K562 (cell line): ENCODE data around the gene GLIPR2. TPM values are rescaled to one million over a fixed set of nuclear protein-coding genes. Genes with fewer than 3 reads are reported as not detected.

Experiments
- BCOR ChIP-seq: fragments of 450-650 bp; IDR thresholded peaks from 2 replicates; pipeline ENCODE4 v1.6.1; 2016
- BRF1 ChIP-seq: IDR thresholded peaks from 3 replicates; pipeline ENCODE4 v1.6.1; 2011; ENCODE audit warnings: borderline replicate concordance, mild to moderate bottlenecking; ENCODE audit not compliant: insufficient read length; ENCODE audit errors: extremely low read depth
- CEBPB ChIP-seq: fragments of 450-650 bp; IDR thresholded peaks from 2 replicates; pipeline ENCODE4 v1.6.1; 2016; ENCODE audit warnings: missing genetic modification characterization, missing compliant biosample characterization
- CLOCK ChIP-seq: fragments of 250-450 bp; sonication (Bioruptor Pico); IDR thresholded peaks from 2 replicates; pipeline ENCODE4 v1.4.0; 2020; ENCODE audit warnings: mild to moderate bottlenecking, moderate library complexity, borderline replicate concordance
- DDX20 ChIP-seq: fragments of 450-650 bp; IDR thresholded peaks from 2 replicates; pipeline ENCODE4 v1.6.1; 2016; ENCODE audit warnings: missing genetic modification characterization, low read depth, mild to moderate bottlenecking, missing compliant biosample characterization, moderate library complexity
- ETV6 ChIP-seq, 3 experiments: fragments of 150-350 bp in 1 of 3; sonication (generic) in 1 of 3; formaldehyde crosslinking in 1 of 3; IDR thresholded peaks; 2 replicates each; pipeline versions ENCODE4 v1.6.1 to v1.8.0; 2014 to 2022; ENCODE audit warnings: borderline replicate concordance in 2 of 3, low read depth in 2 of 3, antibody characterized with exemption in 1 of 3, low read length in 1 of 3, mild to moderate bottlenecking in 1 of 3, missing genetic modification reagents in 1 of 3
- JUN ChIP-seq, 2 experiments: sonication (generic) in 1 of 2; formaldehyde crosslinking in 1 of 2; IDR thresholded peaks; 2 replicates each; pipeline versions ENCODE4 v1.6.1 to v1.8.0; 2012 to 2022; ENCODE audit warnings: borderline replicate concordance in 2 of 2, mild to moderate bottlenecking in 2 of 2, improper control_type of control experiment in 1 of 2, low read depth in 1 of 2, low read length in 1 of 2, missing genetic modification reagents in 1 of 2
- KAT7 ChIP-seq: sonication (generic); formaldehyde crosslinking; IDR thresholded peaks from 2 replicates; pipeline ENCODE4 v1.8.0; 2022; ENCODE audit warnings: missing genetic modification reagents, mild to moderate bottlenecking, borderline replicate concordance
- KDM4B ChIP-seq, 2 experiments: fragments of 450-650 bp in 1 of 2; sonication (generic) in 1 of 2; IDR thresholded peaks; 2 replicates each; pipeline ENCODE4 v1.6.1; 2016 to 2017; ENCODE audit warnings: borderline replicate concordance in 2 of 2, antibody characterized with exemption in 1 of 2, low read depth in 1 of 2, mild to moderate bottlenecking in 1 of 2
- MEF2A ChIP-seq: IDR thresholded peaks from 2 replicates; pipeline ENCODE4 v1.6.1; 2011; ENCODE audit warnings: low read depth, mild to moderate bottlenecking, low read length, moderate library complexity; ENCODE audit not compliant: control insufficient read depth
- MNT ChIP-seq, 2 experiments: fragments of 450-650 bp; conservative IDR thresholded peaks; 2 replicates each; pipeline ENCODE4 v1.6.1; 2017; ENCODE audit warnings: mild to moderate bottlenecking in 2 of 2, moderate library complexity in 2 of 2
- NCOA2 ChIP-seq, 2 experiments: fragments of 450-650 bp; IDR thresholded peaks; 2 replicates each; pipeline ENCODE4 v1.6.1; 2018; ENCODE audit warnings: mild to moderate bottlenecking in 2 of 2, moderate library complexity in 1 of 2; ENCODE audit not compliant: partially characterized antibody in 2 of 2
- NFIC ChIP-seq: fragments of 450-650 bp; IDR thresholded peaks from 2 replicates; pipeline ENCODE4 v1.6.1; 2017; ENCODE audit warnings: mild to moderate bottlenecking, inconsistent platforms
- POLR2B ChIP-seq: fragments of 450-650 bp; IDR thresholded peaks from 2 replicates; pipeline ENCODE4 v1.6.1; 2018; ENCODE audit warnings: low read depth; ENCODE audit not compliant: partially characterized antibody
- PTRF ChIP-seq: fragments of 450-650 bp; IDR thresholded peaks from 2 replicates; pipeline ENCODE4 v1.6.1; 2016; ENCODE audit warnings: mild to moderate bottlenecking, missing genetic modification characterization, missing compliant biosample characterization
- RBM14 ChIP-seq: fragments of 200-400 bp; formaldehyde crosslinking; IDR thresholded peaks from 2 replicates; pipeline ENCODE4 v1.6.1; 2018; ENCODE audit warnings: low read depth, mild to moderate bottlenecking, low read length, moderate library complexity, borderline replicate concordance; ENCODE audit not compliant: insufficient read depth
- SETDB1 ChIP-seq: IDR thresholded peaks from one replicate; pipeline ENCODE4 v1.6.1; 2012; ENCODE audit warnings: low read length, control low read depth, inconsistent platforms
- ZNF174 ChIP-seq: fragments of 250-450 bp; sonication (Bioruptor Pico); IDR thresholded peaks from 2 replicates; pipeline ENCODE4 v1.4.0; 2020; ENCODE audit warnings: mild to moderate bottlenecking
- ZNF263 ChIP-seq: sonication (generic); formaldehyde crosslinking; IDR thresholded peaks from 2 replicates; pipeline ENCODE4 v1.8.0; 2022; ENCODE audit warnings: mild to moderate bottlenecking, missing genetic modification reagents, borderline replicate concordance
- polyA plus RNA-seq, 8 experiments: library from polyadenylated mRNA; depleted of rRNA in 4 of 8; stranded (reverse) in 5 of 8; unstranded in 3 of 8; fragments of >200 nt; fragmentation: Nextera tagmentation in 2 of 8; fragmentation: Illumina TruSeq in 1 of 8; extraction: Ambion mirVana in 2 of 8; extraction: Trizol in 1 of 8; gene quantifications; 2 replicates each; pipeline versions ENCODE4 v1.2.1 to v1.2.3, GENCODE V29; 2011 to 2014; ENCODE audit warnings: inconsistent platforms in 1 of 8, missing spikeins in 1 of 8
- total RNA-seq, 7 experiments: library from RNA; depleted of rRNA in 6 of 7; stranded (reverse); fragments of >200 nt in 6 of 7; fragmentation: Illumina TruSeq in 2 of 7; extraction: Trizol in 2 of 7; gene quantifications; 2 replicates each; pipeline versions ENCODE4 v1.2.1 to v1.2.3, GENCODE V29; 2011 to 2021; ENCODE audit warnings: low replicate concordance in 1 of 7
- TF ChIP-seq, protein P1 (sequence below): sonication (generic); formaldehyde crosslinking; IDR thresholded peaks from 2 replicates; pipeline ENCODE4 v1.8.0; 2022; ENCODE audit warnings: mild to moderate bottlenecking, missing genetic modification reagents

The GLIPR2 gene
- total and polyA plus RNA-seq, 9 of the 15 experiments (the other 6 are each of a cell fraction or from before 2014, with no cell fraction given): 1.4 to 8.8 (median 2.9) TPM

DNA sequence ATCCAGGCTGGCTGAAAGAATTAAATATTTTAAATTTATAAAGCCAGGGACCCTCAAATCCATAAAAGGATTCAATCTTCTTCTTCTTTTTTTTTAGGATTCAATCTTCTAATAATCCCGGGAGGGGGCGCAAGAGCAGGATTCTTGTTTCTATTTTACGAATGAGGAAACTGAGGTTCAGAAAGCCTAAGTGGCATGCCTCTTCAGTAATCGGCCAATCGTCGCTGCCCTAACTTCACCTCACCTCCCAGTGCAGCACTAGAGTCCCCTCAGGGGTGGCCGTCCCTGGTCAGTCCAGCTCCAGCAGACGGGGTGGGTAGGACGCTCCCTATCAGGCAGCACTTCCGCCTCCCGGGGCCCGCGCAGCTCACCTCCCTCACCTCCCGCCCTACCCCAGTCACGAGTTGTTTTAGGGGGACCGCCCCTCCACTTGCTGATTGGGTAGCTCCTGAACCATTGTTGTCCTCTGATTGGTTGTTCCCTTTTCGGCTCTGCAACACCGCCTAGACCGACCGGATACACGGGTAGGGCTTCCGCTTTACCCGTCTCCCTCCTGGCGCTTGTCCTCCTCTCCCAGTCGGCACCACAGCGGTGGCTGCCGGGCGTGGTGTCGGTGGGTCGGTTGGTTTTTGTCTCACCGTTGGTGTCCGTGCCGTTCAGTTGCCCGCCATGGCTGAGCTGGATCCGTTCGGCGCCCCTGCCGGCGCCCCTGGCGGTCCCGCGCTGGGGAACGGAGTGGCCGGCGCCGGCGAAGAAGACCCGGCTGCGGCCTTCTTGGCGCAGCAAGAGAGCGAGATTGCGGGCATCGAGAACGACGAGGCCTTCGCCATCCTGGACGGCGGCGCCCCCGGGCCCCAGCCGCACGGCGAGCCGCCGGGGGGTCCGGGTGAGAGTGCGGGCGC is 54.1 kb downstream of the GLIPR2 start, which contains the start of gene CLTA (continued):
- TF ChIP-seq MNT (conservative IDR thresholded peaks at IDR 0.05) (peak; percentile 69 to 80), BRF1 (no peak), ZNF263 (CRISPR knock-in tag) (no peak), POLR2B (peak; percentile 91), JUN (IDR thresholded peaks at IDR 0.05; ENCODE audit: borderline replicate concordance, low read depth, low read length) (no peak), JUN (CRISPR knock-in tag; IDR thresholded peaks at IDR 0.05; ENCODE audit: borderline replicate concordance) (no peak), KAT7 (CRISPR knock-in tag) (no peak), DDX20 (tag) (no peak), NCOA2 (IDR thresholded peaks at IDR 0.05; ENCODE audit: partially characterized antibody in 2 of 2) (no peak), NFIC (0 out of 2 replicates have a peak, but pooled peaks have one; percentile 25), PTRF (tag) (no peak), CEBPB (no peak), SETDB1 (no peak), ZNF174 (CRISPR knock-in tag) (no peak), RBM14 (no peak), BCOR (peak; percentile 17; the same call in 1 of the 2 replicates), KDM4B (IDR thresholded peaks at IDR 0.05; ENCODE audit: borderline replicate concordance in 2 of 2, low read depth in 1 of 2) (no peak), CLOCK (CRISPR knock-in tag) (no peak), MEF2A (no peak), ETV6 (IDR thresholded peaks at IDR 0.05; ENCODE audit: borderline replicate concordance in 1 of 2, low read depth in 2 of 2, low read length in 1 of 2) (no peak), ETV6 (CRISPR knock-in tag; IDR thresholded peaks at IDR 0.05; ENCODE audit: borderline replicate concordance) (no peak)
- TF ChIP-seq, protein P1, sequence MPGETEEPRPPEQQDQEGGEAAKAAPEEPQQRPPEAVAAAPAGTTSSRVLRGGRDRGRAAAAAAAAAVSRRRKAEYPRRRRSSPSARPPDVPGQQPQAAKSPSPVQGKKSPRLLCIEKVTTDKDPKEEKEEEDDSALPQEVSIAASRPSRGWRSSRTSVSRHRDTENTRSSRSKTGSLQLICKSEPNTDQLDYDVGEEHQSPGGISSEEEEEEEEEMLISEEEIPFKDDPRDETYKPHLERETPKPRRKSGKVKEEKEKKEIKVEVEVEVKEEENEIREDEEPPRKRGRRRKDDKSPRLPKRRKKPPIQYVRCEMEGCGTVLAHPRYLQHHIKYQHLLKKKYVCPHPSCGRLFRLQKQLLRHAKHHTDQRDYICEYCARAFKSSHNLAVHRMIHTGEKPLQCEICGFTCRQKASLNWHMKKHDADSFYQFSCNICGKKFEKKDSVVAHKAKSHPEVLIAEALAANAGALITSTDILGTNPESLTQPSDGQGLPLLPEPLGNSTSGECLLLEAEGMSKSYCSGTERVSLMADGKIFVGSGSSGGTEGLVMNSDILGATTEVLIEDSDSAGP (CRISPR knock-in tag): no peak
